Measurements from ENCODE around the gene C10orf95.
"Not testable (repeated sequence)": the region's sequence is repeated elsewhere in the genome, so short reads cannot be mapped to it uniquely, and the experiment has no call there.

Gene C10orf95
- long read RNA-seq, partial matches to known transcripts = 0 of 1 reads
- long read RNA-seq, other reads (novel, unspliced or antisense) = 1 of 1 reads

- Histone ChIP-seq H3K27ac (replicated peaks) (peak within 1 kb of the TSS; percentile 75), H3K4me3 (replicated peaks; ENCODE audit: insufficient read depth, low read length) (peak within 1 kb of the TSS; percentile 76), H3K27me3 (ENCODE audit: insufficient read depth, poor library complexity, severe bottlenecking) (no peaks in the 10 kb centered on the region)
- DNase-seq (ENCODE audit: low read depth in 1 of 2, low spot score in 1 of 2) = peak in 1 of 2 experiments; percentile 19
- TF ChIP-seq GABPA (IDR thresholded peaks at IDR 0.05; ENCODE audit: low read depth) (no peak), POLR2AphosphoS5 (IDR thresholded peaks at IDR 0.05; ENCODE audit: low read depth) (no peak), SPI1 (IDR thresholded peaks at IDR 0.05; ENCODE audit: borderline replicate concordance, low read depth) (no peak), CTCF (IDR thresholded peaks at IDR 0.05; ENCODE audit: insufficient read depth, low read length) (no peak), REST (IDR thresholded peaks at IDR 0.05; ENCODE audit: insufficient replicate concordance, low read depth) (no peak)
Observed at GRCh38 chr10:102451105-102451969, at the start of gene C10orf95. TSS of gene C10orf95 (minus strand) at chr10:102451543. CDS start at chr10:102451093, 450 bp downstream.

- H3K4me3 ChIP-seq (replicated peaks; ENCODE audit: insufficient read depth, low read length); H3K27me3 ChIP-seq (ENCODE audit: insufficient read depth, poor library complexity, severe bottlenecking); H3K27ac ChIP-seq (replicated peaks); DNase-seq (ENCODE audit: low read depth in 1 of 2, low spot score in 1 of 2): not testable (repeated sequence)
Observed at GRCh38 chr10:102500686-102501085, 49.3 kb upstream of the C10orf95 start.

- H3K27ac ChIP-seq (replicated peaks) = 0 out of 2 replicates have a peak overlapping the region, but pooled peaks have one; percentile 5
- TF ChIP-seq CTCF (IDR thresholded peaks at IDR 0.05; ENCODE audit: insufficient read depth, low read length) = no peak
- TF ChIP-seq SPI1 (IDR thresholded peaks at IDR 0.05; ENCODE audit: borderline replicate concordance, low read depth) = no peak
- no peak for TF ChIP-seq GABPA (IDR thresholded peaks at IDR 0.05; ENCODE audit: low read depth)
- TF ChIP-seq REST (IDR thresholded peaks at IDR 0.05; ENCODE audit: insufficient replicate concordance, low read depth) = no peak
- TF ChIP-seq POLR2AphosphoS5 (IDR thresholded peaks at IDR 0.05; ENCODE audit: low read depth) = no peak
- H3K4me3 ChIP-seq (replicated peaks; ENCODE audit: insufficient read depth, low read length) = no peak overlapping the region
- DNase-seq (ENCODE audit: low read depth in 1 of 2, low spot score in 1 of 2) = no peak
- H3K27me3 ChIP-seq (ENCODE audit: insufficient read depth, poor library complexity, severe bottlenecking) = no peaks in the 10 kb centered on the region
Observed at GRCh38 chr10:102499356-102499755, 48.0 kb upstream of the C10orf95 start.

GRCh38 chr10:102497545-102497944 lies 46.2 kb upstream of the C10orf95 start:
- TF ChIP-seq SPI1 (IDR thresholded peaks at IDR 0.05; ENCODE audit: borderline replicate concordance, low read depth) (no peak), POLR2AphosphoS5 (IDR thresholded peaks at IDR 0.05; ENCODE audit: low read depth) (no peak), REST (IDR thresholded peaks at IDR 0.05; ENCODE audit: insufficient replicate concordance, low read depth) (no peak), GABPA (IDR thresholded peaks at IDR 0.05; ENCODE audit: low read depth) (no peak), CTCF (IDR thresholded peaks at IDR 0.05; ENCODE audit: insufficient read depth, low read length) (no peak)
- Histone ChIP-seq H3K27me3 (ENCODE audit: insufficient read depth, poor library complexity, severe bottlenecking) (no peaks in the 10 kb centered on the region), H3K4me3 (replicated peaks; ENCODE audit: insufficient read depth, low read length) (no peak overlapping the region), H3K27ac (replicated peaks) (no peak overlapping the region)
- DNase-seq (ENCODE audit: low read depth in 1 of 2, low spot score in 1 of 2) = no peak
